Memory B cell (primary cell): ENCODE data around the gene APC2.

Experiments
- ATAC-seq: fragments of 150-1000 bp; cut with Tn5 transposase; 2 replicates; pipeline ENCODE4 v1.10.0; 2021; ENCODE audit warnings: low read depth, mild to moderate bottlenecking, moderate library complexity
- DNase-seq, 2 donors: peaks; one replicate each; pipeline ENCODE4 v3.0.0; 2022; ENCODE audit warnings: low spot score in 2 of 2
- H3K27ac Mint-ChIP-seq: one replicate; pipeline ENCODE4 v1.8.0; 2022; ENCODE audit warnings: mild to moderate bottlenecking, moderate library complexity, mixed read lengths
- H3K27me3 Mint-ChIP-seq: one replicate; pipeline ENCODE4 v1.8.0; 2022; ENCODE audit warnings: mixed read lengths
- H3K36me3 Mint-ChIP-seq: one replicate; pipeline ENCODE4 v1.8.0; 2022; ENCODE audit warnings: mild to moderate bottlenecking, mixed read lengths
- H3K4me1 Mint-ChIP-seq: one replicate; pipeline ENCODE4 v1.8.0; 2022; ENCODE audit warnings: mixed read lengths
- H3K4me3 Mint-ChIP-seq: one replicate; pipeline ENCODE4 v1.8.0; 2022; ENCODE audit warnings: mild to moderate bottlenecking, moderate library complexity, mixed read lengths
- H3K9me3 Mint-ChIP-seq: one replicate; pipeline ENCODE4 v1.8.0; 2022; ENCODE audit warnings: mixed read lengths

APC2 gene

DNA sequence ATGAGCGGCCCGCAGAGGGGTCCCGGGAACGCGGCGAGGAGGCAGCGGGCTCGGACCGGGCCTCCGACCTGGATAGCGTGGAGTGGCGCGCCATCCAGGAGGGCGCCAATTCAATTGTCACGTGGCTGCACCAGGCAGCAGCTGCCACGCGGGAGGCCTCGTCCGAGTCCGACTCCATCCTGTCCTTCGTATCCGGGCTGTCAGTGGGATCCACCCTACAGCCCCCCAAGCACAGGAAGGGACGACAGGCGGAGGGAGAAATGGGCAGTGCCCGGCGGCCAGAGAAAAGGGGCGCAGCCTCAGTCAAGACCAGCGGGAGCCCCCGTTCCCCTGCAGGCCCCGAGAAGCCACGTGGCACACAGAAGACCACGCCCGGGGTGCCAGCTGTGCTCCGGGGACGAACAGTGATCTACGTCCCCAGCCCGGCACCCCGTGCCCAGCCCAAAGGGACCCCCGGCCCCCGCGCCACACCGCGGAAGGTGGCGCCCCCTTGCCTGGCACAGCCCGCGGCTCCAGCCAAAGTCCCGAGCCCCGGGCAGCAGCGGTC lies 18.4 kb downstream of the APC2 start:
- ATAC-seq: no peak
- Mint-ChIP-seq H3K36me3 (no peaks in the 10 kb centered on the region), H3K27me3 (peaks cover 5% of the 10 kb centered on the region), H3K9me3 (no peaks in the 10 kb centered on the region), H3K4me1 (peaks cover 11% of the 10 kb centered on the region), H3K27ac (no peak overlapping the region), H3K4me3 (peak overlapping the region; percentile 51)
- DNase-seq: no peak

- H3K9me3 Mint-ChIP-seq: no peaks in the 10 kb centered on the region
- no peaks in the 10 kb centered on the region for H3K36me3 Mint-ChIP-seq
- H3K27ac Mint-ChIP-seq: no peak overlapping the region
- peaks cover 5% of the 10 kb centered on the region for H3K27me3 Mint-ChIP-seq
- ATAC-seq (no peak), DNase-seq (no peak)
- peak overlapping the region; percentile 34 for H3K4me3 Mint-ChIP-seq
- peaks cover 13% of the 10 kb centered on the region for H3K4me1 Mint-ChIP-seq
Measured at GRCh38 chr19:1468821-1469254, 18.9 kb downstream of the APC2 start.

DNA sequence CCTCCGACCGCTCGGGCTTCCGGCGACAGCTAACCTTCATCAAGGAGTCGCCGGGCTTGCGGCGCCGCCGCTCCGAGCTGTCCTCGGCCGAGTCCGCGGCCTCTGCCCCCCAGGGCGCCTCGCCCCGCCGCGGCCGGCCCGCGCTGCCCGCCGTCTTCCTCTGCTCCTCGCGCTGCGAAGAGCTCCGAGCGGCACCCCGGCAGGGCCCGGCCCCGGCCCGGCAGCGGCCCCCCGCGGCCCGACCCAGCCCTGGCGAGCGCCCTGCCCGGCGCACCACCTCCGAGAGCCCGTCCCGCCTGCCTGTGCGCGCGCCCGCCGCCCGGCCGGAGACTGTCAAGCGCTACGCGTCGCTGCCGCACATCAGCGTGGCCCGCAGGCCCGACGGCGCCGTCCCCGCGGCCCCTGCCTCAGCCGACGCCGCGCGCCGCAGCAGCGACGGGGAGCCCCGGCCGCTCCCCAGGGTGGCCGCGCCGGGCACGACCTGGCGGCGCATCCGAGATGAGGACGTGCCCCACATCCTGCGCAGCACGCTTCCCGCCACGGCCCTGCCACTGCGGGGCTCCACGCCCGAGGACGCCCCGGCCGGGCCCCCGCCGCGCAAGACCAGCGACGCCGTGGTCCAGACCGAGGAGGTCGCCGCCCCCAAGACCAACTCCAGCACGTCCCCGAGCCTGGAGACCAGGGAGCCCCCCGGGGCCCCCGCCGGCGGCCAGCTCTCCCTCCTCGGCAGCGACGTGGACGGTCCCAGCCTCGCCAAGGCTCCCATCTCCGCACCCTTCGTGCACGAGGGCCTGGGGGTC lies 19.5 kb downstream of the APC2 start:
- peaks cover 13% of the 10 kb centered on the region for H3K4me1 Mint-ChIP-seq
- DNase-seq (no peak), ATAC-seq (peak; percentile 24)
- H3K27ac Mint-ChIP-seq: no peak overlapping the region
- H3K4me3 Mint-ChIP-seq: peak overlapping the region; percentile 81
- H3K36me3 Mint-ChIP-seq: no peaks in the 10 kb centered on the region
- no peaks in the 10 kb centered on the region for H3K9me3 Mint-ChIP-seq
- peaks cover 5% of the 10 kb centered on the region for H3K27me3 Mint-ChIP-seq

- DNase-seq (peak in 1 of 2 donors; percentile 30), ATAC-seq (no peak)
- Mint-ChIP-seq H3K27ac (no peak overlapping the region), H3K4me3 (peak overlapping the region; percentile 81), H3K9me3 (no peaks in the 10 kb centered on the region), H3K36me3 (no peaks in the 10 kb centered on the region), H3K27me3 (peaks cover 5% of the 10 kb centered on the region), H3K4me1 (peaks cover 13% of the 10 kb centered on the region)
Measured at GRCh38 chr19:1470055-1470304, 20.1 kb downstream of the APC2 start.

DNA sequence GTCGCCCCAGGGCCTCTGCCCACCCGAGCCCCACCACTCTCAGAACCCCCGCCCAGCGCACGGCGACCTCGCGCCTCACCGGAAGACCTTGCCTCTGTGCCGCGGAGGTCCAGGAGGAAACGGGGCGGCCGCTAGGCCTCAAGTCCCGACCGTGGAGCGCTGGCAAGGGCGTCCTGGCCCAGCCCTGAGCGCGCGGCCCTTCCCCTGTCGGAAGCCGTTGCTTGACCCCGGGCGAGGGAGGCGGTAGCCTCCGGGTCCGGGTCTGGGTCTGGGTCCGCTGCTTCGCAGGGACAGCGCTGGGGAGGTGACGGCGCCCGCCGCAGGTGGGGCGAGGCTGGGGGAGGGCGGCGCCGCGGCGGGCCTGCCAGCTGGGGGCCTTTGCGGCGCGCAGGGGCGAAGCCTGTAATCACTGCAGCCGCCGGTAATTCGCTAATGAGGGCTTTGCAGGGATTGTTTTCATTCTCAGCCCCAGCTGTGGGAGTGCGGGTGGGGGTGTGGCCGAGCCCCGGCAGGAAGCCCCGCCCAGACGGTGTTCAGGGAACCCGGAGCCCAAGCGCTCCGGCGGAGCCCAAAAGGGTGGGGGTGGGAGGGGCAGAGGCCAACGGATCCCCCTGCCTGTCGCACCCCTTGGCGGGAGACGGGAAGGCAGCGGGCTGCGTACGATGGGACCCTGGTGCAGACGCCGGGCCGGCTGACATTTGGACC lies 20.5 kb downstream of the APC2 start:
- DNase-seq (peak in 1 of 2 donors; percentile 61), ATAC-seq (peak; percentile 73)
- no peaks in the 10 kb centered on the region for H3K9me3 Mint-ChIP-seq
- no peaks in the 10 kb centered on the region for H3K36me3 Mint-ChIP-seq
- peak overlapping the region; percentile 81 for H3K4me3 Mint-ChIP-seq
- H3K27me3 Mint-ChIP-seq: peaks cover 5% of the 10 kb centered on the region
- peaks cover 13% of the 10 kb centered on the region for H3K4me1 Mint-ChIP-seq
- H3K27ac Mint-ChIP-seq: no peak overlapping the region

- ATAC-seq (peak; percentile 29), DNase-seq (no peak)
- H3K27me3 Mint-ChIP-seq: peaks cover 5% of the 10 kb centered on the region
- H3K9me3 Mint-ChIP-seq: no peaks in the 10 kb centered on the region
- H3K4me3 Mint-ChIP-seq: peak overlapping the region; percentile 71
- no peaks in the 10 kb centered on the region for H3K36me3 Mint-ChIP-seq
- no peak overlapping the region for H3K27ac Mint-ChIP-seq
- H3K4me1 Mint-ChIP-seq: peaks cover 13% of the 10 kb centered on the region
Measured at GRCh38 chr19:1471010-1471514, 21.1 kb downstream of the APC2 start.

DNA sequence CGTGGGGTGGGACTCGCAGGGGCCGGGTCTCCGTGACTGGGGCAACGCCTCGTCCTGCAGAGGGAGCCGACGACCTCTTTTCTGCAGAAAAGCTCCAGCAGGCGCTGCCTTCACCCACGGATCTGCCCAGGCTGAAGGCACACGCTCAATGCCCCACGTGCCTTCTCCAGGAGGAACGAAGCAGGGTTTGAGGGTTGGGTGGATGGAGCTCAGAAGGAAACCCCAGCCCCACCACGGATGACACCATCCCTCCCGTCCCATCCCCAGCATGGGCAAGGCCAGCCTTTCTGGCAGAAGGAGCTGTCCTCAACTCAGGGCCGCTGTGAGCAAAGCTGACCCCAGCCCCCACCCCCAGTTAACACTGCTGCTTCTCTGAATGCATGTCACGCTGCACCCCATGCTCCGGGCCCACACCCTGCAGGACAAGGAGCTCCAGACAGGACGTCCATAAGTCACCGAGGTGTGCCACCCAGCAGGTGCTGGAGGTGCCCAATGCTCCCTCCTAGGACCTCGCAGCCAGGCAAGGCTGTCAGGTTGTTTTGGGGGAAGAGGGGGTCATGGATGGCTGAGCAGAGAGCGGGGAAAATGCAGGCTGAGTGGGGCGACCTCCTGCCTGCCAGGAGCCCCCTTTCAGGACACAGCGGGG lies 21.7 kb downstream of the APC2 start:
- DNase-seq (no peak), ATAC-seq (no peak)
- Mint-ChIP-seq H3K27ac (no peak overlapping the region), H3K36me3 (no peaks in the 10 kb centered on the region), H3K4me3 (no peak overlapping the region), H3K9me3 (no peaks in the 10 kb centered on the region), H3K27me3 (peaks cover 5% of the 10 kb centered on the region), H3K4me1 (peaks cover 13% of the 10 kb centered on the region)

DNA sequence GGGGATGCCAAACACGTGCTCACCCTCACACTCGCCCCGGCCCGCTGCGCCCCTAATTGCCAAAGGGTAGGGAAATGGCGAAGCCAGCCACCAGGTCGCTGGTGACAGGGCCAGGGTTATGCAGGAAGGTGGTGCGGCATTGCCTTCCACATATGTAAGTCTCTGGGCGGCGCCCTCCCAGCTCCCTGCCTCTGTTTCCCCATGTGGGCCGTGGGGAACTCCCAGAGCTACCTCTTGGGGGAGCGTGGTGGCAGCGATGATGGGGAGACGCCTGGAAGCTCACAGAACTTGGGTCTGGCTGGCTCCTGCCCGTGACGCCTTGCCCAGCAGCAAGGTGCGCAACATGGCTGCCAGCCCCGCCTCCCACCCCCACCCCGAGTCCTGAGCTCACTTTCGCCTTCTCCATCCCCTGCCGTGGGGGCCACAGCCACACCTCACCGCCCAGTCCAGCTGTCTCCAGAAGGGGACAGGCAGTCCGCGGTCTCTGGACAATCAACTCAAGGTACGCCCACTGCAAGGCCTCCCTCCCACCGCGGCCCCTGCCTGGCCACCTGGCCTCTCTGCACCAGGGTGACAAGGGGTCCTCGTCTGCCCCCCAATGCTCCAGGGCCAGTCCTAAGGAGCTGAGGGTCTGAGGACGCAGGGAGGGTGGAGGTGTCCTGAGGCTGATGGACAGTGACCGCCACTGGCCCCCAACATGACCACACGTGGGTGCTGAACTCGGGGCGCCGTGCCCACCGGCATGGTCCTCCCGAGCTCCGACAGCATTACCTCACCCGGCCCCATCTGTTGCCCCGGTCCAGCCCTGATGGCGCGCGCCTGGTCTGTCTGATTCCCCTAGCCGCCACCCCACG lies 22.5 kb downstream of the APC2 start:
- ATAC-seq (no peak), DNase-seq (no peak)
- Mint-ChIP-seq H3K9me3 (no peaks in the 10 kb centered on the region), H3K4me3 (no peak overlapping the region), H3K27ac (no peak overlapping the region), H3K36me3 (peaks cover 2% of the 10 kb centered on the region), H3K4me1 (peaks cover 14% of the 10 kb centered on the region), H3K27me3 (peaks cover 5% of the 10 kb centered on the region)

- Mint-ChIP-seq H3K4me3 (peak overlapping the region; percentile 51), H3K27ac (no peak overlapping the region), H3K9me3 (no peaks in the 10 kb centered on the region), H3K27me3 (peaks cover 5% of the 10 kb centered on the region), H3K4me1 (peaks cover 15% of the 10 kb centered on the region), H3K36me3 (peaks cover 2% of the 10 kb centered on the region)
- ATAC-seq: no peak
- no peak for DNase-seq
Measured at GRCh38 chr19:1473085-1473851, 23.3 kb downstream of the APC2 start.

GRCh38 chr19:1474011-1474764 lies 24.3 kb downstream of the APC2 start:
- H3K27me3 Mint-ChIP-seq: peaks cover 5% of the 10 kb centered on the region
- H3K36me3 Mint-ChIP-seq: peaks cover 4% of the 10 kb centered on the region
- H3K27ac Mint-ChIP-seq: no peak overlapping the region
- DNase-seq (no peak), ATAC-seq (no peak)
- H3K4me3 Mint-ChIP-seq: no peak overlapping the region
- no peaks in the 10 kb centered on the region for H3K9me3 Mint-ChIP-seq
- H3K4me1 Mint-ChIP-seq: peaks cover 18% of the 10 kb centered on the region

- H3K9me3 Mint-ChIP-seq: no peaks in the 10 kb centered on the region
- H3K27ac Mint-ChIP-seq: no peak overlapping the region
- no peak for DNase-seq
Measured at GRCh38 chr19:1474765-1475351, 24.9 kb downstream of the APC2 start.

GRCh38 chr19:1475751-1476437 lies 26.0 kb downstream of the APC2 start:
- DNase-seq (no peak), ATAC-seq (no peak)
- Mint-ChIP-seq H3K9me3 (no peaks in the 10 kb centered on the region), H3K27ac (no peak overlapping the region), H3K4me3 (no peak overlapping the region), H3K27me3 (peaks cover 3% of the 10 kb centered on the region), H3K36me3 (peaks cover 4% of the 10 kb centered on the region), H3K4me1 (peaks cover 22% of the 10 kb centered on the region)

More at GRCh38 chr19:1474765-1475351, 24.9 kb downstream of the APC2 start:
- Mint-ChIP-seq H3K4me1 (peaks cover 19% of the 10 kb centered on the region), H3K27me3 (peaks cover 5% of the 10 kb centered on the region), H3K36me3 (peaks cover 4% of the 10 kb centered on the region), H3K4me3 (no peak overlapping the region)
- no peak for ATAC-seq
